Hepatocyte (in vitro differentiated cells): ENCODE data around the gene KLHL5.
"Not testable (repeated sequence)": the region's sequence is repeated elsewhere in the genome, so short reads cannot be mapped to it uniquely, and the experiment has no call there.

Experiments used
- EZH2 ChIP-seq: fragments of 200-600 bp; sonication (generic); IDR thresholded peaks from 2 replicates; pipeline ENCODE4 v1.6.1; 2016; ENCODE audit warnings: antibody characterized with exemption, mild to moderate bottlenecking, borderline replicate concordance
- EZH2phosphoT487 ChIP-seq: fragments of 200-600 bp; sonication (generic); IDR thresholded peaks from one replicate; pipeline ENCODE4 v1.6.1; 2018; ENCODE audit warnings: antibody characterized with exemption, mild to moderate bottlenecking, low read depth, moderate library complexity; ENCODE audit not compliant: unreplicated experiment, severe bottlenecking
- TF ChIP-seq, protein P1 (sequence below): fragments of 200-600 bp; sonication (generic); IDR thresholded peaks from 2 replicates; pipeline ENCODE4 v1.5.1; 2016; ENCODE audit warnings: antibody characterized with exemption, mild to moderate bottlenecking; ENCODE audit not compliant: poor library complexity

- TF ChIP-seq, protein P1, sequence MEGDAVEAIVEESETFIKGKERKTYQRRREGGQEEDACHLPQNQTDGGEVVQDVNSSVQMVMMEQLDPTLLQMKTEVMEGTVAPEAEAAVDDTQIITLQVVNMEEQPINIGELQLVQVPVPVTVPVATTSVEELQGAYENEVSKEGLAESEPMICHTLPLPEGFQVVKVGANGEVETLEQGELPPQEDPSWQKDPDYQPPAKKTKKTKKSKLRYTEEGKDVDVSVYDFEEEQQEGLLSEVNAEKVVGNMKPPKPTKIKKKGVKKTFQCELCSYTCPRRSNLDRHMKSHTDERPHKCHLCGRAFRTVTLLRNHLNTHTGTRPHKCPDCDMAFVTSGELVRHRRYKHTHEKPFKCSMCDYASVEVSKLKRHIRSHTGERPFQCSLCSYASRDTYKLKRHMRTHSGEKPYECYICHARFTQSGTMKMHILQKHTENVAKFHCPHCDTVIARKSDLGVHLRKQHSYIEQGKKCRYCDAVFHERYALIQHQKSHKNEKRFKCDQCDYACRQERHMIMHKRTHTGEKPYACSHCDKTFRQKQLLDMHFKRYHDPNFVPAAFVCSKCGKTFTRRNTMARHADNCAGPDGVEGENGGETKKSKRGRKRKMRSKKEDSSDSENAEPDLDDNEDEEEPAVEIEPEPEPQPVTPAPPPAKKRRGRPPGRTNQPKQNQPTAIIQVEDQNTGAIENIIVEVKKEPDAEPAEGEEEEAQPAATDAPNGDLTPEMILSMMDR = not testable (repeated sequence)
- not testable (repeated sequence) for TF ChIP-seq EZH2, EZH2phosphoT487
Observed at GRCh38 chr4:39031590-39032020, 30.4 kb upstream of the KLHL5 start.
